Stimulated activated CD8-positive, alpha-beta memory T cell treated with anti-CD3 and anti-CD28 coated beads, Interleukin-2, amount 100 ng/mL, for 1 hour (primary cell): Measurements from ENCODE around the gene SLC25A11.
"Not testable (repeated sequence)": the region's sequence is repeated elsewhere in the genome, so short reads cannot be mapped to it uniquely, and the experiment has no call there.

ENCODE experiments used
- DNase-seq, 2 donors: peaks; one replicate each; pipeline ENCODE4 v3.0.0-alpha.2; 2020; ENCODE audit warnings: low read depth in 2 of 2

SLC25A11 gene

DNA sequence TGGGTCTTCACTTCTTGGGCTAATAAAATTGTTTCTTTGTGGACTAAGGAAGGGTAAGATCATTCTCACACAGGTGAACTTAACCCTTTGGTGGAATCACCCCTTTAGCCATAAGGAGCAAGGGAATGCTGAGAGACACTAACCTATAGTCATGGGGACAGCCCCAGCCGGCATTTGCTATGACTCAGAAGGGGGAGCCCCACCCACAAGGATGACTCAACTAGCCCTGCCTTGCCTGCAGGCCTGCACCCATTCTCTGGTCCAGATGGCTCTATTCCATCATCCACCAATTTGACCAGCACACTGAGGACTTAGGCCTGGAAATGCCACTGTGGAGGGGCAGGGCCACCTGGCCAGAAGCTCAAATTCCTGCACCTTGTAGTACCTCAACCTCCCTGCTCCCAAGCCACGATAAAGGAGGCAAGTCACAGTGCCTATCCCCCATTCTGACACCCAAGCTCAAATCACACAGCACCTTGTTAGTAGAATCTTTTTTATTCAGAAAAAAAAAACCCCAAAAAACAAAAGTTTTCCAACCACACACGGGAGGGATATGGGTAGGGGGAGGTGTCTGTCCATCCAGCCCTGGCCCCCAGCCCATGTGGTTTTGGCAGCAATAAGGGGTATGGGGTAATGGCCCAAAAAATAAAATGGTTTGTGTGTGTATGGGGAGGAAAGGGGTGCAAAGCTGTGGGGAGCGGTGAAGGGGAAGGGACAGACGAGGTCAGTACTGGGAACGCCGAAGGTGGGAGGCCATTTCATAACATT lies 5.5 kb upstream of the SLC25A11 start:
- DNase-seq, result peak in 1 of 2 donors; percentile 63

DNA sequence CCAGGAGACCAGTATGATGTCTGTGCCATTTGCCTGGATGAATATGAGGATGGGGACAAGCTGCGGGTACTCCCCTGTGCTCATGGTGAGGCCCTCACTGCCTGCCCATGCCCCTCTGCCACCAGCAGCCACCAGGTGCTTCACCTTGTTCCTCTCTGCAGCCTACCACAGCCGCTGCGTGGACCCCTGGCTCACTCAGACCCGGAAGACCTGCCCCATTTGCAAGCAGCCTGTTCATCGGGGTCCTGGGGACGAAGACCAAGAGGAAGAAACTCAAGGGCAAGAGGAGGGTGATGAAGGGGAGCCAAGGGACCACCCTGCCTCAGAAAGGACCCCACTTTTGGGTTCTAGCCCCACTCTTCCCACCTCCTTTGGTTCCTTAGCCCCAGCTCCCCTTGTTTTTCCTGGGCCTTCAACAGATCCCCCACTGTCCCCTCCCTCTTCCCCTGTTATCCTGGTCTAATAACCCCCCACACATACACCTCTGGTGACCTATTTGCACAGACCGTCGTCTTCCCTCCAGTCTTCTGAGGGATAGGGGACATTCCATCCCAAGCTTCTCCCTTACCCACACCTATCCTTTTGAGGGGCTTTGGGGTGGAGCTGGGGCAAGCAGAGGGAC lies 4.8 kb upstream of the SLC25A11 start:
- DNase-seq, result no peak

DNA sequence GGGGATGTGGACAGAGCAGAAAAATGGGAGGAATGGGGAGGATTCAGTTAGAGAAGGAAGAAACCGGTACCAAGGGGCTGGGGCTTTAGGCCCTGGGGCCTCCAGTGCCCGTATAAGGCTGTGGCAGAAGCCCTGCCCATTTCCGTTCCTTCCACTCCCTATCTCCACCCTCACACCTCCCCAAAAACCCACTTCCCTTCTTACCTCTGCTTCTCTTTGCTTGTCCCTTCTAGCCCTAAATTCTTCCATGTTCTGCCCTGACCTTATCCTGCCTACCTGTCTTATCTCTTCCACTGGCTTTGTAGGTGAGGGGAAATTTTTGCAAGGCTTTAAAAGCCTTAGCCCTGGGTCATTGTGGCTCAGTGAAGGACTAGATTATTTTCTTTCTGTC lies 4.3 kb upstream of the SLC25A11 start:
- DNase-seq, result peak in 1 of 2 donors; percentile 33

- no peak for DNase-seq
Measured at GRCh38 chr17:4942760-4943508, 3.1 kb upstream of the SLC25A11 start.

DNA sequence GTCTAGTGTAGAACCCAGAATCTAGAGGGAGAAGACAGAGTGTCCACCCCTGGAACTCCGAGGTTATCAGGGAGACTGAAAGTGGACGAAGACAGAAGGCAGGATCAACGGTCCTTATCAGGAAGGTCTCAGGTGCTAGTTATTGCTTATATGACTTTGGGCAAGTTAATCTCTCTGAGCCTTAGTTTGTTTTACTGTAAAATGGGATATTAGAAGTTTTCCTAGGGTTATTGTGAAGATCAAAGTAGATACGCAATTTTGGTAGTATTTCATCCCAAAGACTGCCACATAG lies 1.4 kb upstream of the SLC25A11 start:
- no peak for DNase-seq

DNA sequence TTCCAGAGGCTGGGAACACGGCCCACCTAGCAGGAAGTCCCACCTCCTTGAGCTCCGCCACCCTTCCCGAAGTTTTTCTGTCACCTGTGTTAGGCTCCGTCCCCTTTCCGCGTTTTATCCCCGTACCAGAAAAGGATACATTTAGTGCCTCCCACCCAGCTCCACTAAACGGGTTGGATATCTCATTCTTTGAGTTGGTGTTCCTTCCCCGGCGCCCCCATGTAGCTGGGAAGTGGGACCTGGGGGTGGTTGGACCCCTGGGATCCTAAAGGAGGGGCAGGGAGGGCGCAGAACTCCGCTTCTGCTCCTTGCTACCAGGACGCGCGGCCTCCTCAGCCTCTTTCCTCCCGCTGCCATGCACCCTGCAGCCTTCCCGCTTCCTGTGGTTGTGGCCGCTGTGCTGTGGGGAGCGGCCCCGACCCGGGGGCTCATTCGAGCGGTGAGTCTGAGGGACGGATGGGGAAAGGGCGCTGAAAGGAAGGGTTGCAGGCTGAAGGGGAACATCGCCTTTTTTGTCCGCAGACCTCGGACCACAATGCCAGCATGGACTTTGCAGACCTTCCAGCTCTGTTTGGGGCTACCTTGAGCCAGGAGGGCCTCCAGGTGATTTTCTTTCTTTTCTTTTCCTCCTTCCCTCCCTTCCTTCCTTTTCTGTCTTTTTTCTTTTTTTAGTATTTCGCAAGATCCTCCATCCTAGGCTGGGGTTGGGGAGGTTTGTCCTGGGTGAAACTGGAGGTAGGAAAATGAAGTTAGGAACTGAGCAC lies 891 bp upstream of the SLC25A11 start:
- DNase-seq, result peak in 1 of 2 donors; percentile 23

DNA sequence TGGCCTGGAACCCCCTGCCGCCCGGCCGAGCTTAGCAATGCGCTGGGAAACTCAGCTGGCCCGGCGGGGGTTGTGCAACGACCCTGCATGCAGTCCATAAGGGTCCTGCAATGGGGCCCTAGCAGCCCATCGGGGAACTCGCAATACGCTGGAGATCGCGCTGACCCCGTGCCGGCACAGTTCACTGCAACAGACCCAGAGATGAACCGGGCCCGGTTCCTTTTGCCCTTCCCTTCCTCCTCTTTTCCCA lies 375 bp downstream of the SLC25A11 start:
- no peak for DNase-seq

DNA sequence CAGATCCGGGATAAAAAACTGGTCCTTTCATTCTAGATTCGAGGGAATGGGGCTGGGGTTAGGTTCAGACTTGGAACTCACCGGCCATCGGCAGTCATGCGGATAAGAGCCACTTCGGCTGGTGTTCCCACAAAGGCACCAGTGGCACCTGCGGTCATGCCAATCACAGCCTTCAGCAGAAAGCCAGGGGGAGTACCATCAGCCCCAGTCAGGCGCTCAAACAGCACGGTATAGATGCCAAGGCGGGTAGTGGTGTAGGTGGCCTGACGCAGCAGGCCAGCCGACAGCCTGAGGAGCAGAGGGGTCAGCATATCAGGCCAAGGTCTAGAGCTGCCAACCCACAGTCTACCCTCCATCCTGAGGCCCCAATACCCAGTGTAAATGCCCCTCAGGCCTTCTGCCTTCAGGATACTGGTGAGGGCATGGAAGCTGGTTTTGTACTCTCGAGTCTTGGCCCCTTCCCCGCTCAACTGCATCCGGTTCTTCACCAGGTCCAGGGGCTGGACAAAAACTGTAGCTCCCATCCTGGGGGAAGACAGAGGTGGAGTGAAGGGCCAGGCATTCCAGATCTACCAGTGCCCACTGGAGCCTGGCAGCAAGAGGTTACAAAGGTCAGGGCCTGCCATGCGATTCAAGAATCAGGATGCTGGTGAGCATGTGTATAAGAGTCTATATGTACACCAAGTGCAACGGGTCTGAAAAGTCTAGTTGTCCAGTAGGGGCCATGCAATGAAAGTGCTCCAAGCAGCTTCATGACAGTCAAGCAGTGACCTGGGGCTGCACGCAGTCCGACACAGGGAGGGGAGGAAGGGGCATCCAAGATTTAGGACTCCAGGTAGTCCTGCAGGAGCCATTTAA lies 929 bp downstream of the SLC25A11 start:
- no peak for DNase-seq

DNA sequence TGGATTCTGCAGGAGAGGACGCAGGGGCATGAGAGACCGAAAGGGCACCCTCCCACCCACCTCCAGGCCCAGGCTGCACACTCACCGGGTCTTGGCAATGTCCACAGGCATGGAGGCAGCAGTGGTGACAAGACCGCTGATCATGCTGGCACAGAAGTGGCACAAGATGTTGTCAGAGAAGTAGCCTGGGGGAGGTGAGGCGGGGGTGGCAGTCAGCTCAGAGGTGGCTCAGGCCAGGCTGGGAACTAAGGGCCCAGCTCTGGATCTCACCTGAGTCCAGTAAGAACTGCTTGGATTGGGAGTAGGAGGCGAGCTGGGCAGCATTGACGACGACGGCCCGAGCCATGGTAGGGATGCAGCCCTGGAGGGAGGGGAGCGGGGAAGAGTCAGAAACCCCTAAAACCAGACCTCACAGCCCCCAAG lies 1.8 kb downstream of the SLC25A11 start:
- no peak for DNase-seq

GRCh38 chr17:4937553-4937952 lies 2.3 kb downstream of the SLC25A11 start:
- DNase-seq, result no peak

DNA sequence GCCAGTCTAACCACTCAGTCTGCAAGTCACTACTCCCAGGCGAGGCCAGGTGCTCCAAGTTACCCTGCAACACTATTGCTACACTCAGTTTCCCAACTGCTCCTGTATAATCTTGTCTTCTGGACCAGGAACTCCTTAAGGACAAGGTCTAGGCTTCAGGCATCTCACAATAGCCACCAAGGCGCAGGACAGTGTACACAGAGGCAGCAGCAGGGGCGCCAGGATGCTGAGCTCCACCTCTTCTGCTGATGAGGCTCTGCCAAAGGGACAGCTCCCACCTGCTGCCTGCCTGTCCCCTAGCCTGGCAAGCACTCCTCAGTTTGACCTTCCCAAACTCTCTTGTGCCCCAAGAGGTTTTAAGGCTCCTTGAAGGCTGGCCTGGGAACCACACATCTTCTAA lies 3.4 kb downstream of the SLC25A11 start:
- no peak for DNase-seq

DNA sequence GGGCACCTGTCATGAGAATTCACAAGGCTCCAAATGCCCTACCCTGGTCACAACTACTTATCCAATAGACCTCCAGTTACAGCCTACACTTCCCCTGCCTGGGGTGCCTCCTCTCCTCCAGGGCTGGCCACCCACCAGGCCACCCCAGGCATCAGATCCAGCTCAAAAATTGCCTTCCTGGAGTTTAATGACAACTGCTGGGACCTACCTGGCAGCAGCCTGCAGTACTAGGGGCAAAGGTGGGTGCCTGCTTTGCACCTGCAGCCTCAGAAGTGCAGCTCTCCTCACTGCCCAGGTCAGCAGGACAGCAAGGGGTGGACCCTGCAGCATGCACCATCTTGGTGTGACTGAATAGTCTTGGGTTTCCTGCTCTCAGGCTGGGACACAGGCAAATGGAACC lies 4.2 kb downstream of the SLC25A11 start:
- no peak for DNase-seq

DNA sequence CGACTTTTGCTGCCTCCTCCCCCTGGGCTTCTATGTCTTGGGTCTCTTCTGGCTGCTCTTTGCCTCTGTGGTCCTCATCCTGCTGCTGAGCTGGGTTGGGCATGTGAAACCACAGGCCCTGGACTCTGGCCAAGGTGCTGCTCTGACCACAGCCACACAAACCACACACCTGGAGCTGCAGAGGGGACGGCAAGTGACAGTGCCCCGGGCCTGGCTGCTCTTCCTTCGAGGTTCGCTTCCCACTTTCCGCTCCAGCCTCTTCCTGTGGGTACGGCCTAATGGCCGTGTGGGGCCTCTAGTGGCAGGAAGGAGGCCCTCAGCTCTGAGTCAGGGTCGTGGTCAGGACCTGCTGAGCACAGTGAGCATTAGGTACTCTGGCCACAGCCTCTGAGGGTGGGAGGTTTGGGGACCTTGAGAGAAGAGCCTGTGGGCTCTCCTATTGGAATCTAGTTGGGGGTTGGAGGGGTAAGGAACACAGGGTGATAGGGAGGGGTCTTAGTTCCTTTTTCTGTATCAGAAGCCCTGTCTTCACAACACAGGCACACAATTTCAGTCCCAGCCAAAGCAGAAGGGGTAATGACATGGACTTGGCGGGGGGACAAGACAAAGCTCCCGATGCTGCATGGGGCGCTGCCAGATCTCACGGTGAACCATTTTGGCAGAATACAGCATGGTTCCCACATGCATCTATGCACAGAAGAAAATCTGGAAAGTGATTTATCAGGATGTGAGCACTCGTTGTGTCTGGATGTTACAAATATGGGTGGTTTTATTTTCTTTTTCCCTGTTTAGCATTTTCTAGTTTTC lies 5.5 kb downstream of the SLC25A11 start:
- no peak for DNase-seq

DNA sequence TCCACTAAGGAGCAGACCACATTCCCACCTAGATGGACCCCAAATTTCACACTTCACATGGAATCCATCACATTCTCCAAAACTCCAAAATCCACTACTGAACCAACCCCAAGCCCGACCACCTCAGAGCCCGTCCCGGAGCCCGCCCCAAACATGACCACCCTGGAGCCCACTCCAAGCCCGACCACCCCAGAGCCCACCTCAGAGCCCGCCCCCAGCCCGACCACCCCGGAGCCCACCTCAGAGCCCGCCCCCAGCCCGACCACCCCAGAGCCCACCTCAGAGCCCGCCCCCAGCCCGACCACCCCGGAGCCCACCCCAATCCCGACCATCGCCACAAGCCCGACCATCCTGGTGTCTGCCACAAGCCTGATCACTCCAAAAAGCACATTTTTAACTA lies 6.2 kb downstream of the SLC25A11 start:
- DNase-seq, result no peak

DNA sequence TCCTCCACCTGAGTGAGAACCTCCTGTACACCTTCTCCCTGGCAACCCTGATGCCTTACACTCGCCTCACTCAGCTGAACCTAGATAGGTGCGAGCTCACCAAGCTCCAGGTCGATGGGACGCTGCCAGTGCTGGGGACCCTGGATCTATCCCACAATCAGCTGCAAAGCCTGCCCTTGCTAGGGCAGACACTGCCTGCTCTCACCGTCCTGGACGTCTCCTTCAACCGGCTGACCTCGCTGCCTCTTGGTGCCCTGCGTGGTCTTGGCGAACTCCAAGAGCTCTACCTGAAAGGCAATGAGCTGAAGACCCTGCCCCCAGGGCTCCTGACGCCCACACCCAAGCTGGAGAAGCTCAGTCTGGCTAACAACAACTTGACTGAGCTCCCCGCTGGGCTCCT lies 7.1 kb downstream of the SLC25A11 start:
- no peak for DNase-seq

DNA sequence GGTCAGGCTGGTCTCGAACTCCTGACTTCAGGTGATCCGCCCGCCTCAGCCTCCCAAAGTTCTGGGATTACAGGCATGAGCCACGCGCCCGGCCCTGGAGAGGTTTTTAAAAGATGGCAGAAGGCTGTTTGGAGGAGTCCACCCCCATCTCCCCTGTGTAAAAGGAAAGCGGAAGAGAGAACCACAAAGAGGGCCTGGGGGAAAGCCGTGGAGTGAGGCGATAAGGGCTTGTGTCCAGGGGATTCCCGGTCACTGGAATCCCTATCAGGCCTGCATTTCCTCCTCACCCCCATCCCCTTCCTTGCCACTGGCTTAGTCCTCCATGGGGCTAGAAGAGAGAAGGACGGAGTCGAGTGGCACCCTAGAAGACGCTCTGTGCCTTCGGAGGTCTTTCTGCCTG lies 7.9 kb downstream of the SLC25A11 start, which contains the start of gene GP1BA:
Gene GP1BA, plus strand, starts transcription at position 315 of the 400 bp plus-strand sequence. CDS start 328 bp downstream, outside the sequence.
- no peak for DNase-seq

DNA sequence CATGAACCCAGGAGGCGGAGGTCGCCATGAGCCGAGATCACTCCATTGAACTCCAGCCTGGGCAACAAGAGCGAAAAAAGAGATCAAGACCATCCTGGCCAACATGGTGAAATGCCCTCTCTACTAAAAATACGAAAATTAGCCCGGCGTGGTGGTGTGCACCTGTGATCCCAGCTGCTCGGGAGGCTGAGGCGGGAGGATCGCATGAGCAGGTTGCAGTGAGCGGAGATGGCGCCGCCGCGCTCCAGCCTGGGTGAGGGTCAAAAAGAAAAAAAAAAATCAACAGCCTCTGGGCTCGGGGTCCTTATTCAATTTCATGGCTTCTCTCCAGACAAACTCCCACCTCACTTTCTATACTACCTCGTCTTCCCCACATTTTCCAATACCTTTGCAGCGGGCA lies 11.0 kb downstream of the SLC25A11 start:
- no peak for DNase-seq

DNA sequence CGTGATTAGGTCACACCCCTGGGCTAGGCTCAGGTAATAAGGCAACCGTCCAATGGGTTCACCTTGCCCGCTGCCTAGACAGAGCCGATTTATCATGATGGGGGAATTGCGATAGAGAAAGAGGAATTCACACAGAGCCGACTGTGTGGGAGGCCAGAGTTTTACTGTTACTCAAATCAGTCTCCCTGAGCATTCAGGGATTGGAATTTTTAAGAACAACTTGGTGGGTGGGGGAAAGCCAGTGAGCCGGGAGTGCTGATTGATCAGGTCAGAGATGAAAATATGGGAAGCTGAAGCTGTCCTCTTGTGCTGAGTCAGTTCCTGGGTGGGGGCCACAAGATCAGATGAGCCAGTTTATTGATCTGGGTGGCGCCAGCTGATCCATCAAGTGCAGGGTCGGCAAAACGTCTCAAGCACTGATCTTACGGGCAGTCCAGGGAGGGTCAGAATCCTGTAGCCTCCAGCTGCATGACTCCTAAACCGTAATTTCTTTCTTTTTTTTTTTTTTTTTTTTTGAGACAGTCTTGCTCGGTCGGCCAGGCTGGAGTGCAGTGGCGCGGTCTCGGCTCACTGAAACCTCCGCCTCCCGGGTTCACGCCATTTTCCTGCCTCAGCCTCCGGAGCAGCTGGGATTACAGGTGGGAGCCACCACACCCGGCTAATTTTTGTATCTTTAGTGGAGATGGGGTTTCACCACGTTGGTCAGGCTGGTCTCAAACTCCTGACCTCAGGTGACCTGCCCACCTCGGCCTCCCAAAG lies 13.1 kb downstream of the SLC25A11 start:
- not testable (repeated sequence) for DNase-seq

GRCh38 chr17:4921320-4921719 lies 18.5 kb downstream of the SLC25A11 start:
- DNase-seq, result no peak
